ENCODE results near the gene APOL2. TPM values are rescaled to one million over a fixed set of nuclear protein-coding genes. Genes with fewer than 3 reads are reported as not detected.
"Not testable (repeated sequence)": the region's sequence is repeated elsewhere in the genome, so short reads cannot be mapped to it uniquely, and the experiment has no call there.

APOL2 gene
- total RNA-seq, 1 donor from 2014 or later: 12.8 TPM

DNA sequence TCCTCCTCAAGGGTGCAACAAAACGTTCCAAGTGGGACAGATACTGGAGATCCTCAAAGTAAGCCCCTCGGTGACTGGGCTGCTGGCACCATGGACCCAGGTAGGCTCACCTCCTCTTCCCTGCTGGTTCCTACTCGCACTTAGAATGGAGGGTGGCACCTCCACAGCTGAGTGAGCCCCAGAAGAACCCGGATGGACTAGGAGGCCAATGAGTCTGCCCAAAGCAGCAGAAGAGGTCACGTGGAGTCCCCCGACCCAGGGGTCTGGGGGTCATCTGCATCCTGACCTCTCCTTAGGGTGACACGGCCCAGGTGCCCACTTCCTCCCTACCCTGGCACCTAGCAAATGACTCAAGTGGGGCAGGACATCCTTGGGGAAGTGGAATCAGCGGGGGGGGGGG is 18.0 kb upstream of the APOL2 start:
- H3K4me1 ChIP-seq: peaks cover 42% of the 10 kb centered on the region
- no peak overlapping the region for H3K4me3 ChIP-seq
- no peaks in the 10 kb centered on the region for H3K27me3 ChIP-seq
- Mint-ChIP-seq H3K27me3 (ENCODE audit: insufficient read depth, low read depth) (peaks cover 9% of the 10 kb centered on the region), H3K4me3 (no peak overlapping the region), H3K9me3 (peaks cover 2% of the 10 kb centered on the region), H3K4me1 (peaks cover 75% of the 10 kb centered on the region), H3K36me3 (no peaks in the 10 kb centered on the region), H3K27ac (no peak overlapping the region)
- H3K79me2 ChIP-seq (ENCODE audit: low read depth): no peaks in the 10 kb centered on the region
- no peaks in the 10 kb centered on the region for H3K9me3 ChIP-seq (ENCODE audit: low read depth)
- TF ChIP-seq, protein P1, sequence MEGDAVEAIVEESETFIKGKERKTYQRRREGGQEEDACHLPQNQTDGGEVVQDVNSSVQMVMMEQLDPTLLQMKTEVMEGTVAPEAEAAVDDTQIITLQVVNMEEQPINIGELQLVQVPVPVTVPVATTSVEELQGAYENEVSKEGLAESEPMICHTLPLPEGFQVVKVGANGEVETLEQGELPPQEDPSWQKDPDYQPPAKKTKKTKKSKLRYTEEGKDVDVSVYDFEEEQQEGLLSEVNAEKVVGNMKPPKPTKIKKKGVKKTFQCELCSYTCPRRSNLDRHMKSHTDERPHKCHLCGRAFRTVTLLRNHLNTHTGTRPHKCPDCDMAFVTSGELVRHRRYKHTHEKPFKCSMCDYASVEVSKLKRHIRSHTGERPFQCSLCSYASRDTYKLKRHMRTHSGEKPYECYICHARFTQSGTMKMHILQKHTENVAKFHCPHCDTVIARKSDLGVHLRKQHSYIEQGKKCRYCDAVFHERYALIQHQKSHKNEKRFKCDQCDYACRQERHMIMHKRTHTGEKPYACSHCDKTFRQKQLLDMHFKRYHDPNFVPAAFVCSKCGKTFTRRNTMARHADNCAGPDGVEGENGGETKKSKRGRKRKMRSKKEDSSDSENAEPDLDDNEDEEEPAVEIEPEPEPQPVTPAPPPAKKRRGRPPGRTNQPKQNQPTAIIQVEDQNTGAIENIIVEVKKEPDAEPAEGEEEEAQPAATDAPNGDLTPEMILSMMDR (IDR thresholded peaks at IDR 0.05): no peak
- TF ChIP-seq EZH2phosphoT487 (IDR thresholded peaks at IDR 0.05) (no peak), EZH2 (IDR thresholded peaks at IDR 0.05) (no peak)
- no peak for DNase-seq (ENCODE audit: low spot score)
- peaks cover 26% of the 10 kb centered on the region for H3F3A ChIP-seq (ENCODE audit: low read depth)
- no peaks in the 10 kb centered on the region for H4K20me1 ChIP-seq (ENCODE audit: low read depth)
- no peaks in the 10 kb centered on the region for H3K36me3 ChIP-seq
- H2AFZ ChIP-seq (replicated peaks): no peak overlapping the region
- H3K27ac ChIP-seq: no peak overlapping the region
- no peak overlapping the region for H3K4me2 ChIP-seq
- no peak overlapping the region for H3K9ac ChIP-seq

DNA sequence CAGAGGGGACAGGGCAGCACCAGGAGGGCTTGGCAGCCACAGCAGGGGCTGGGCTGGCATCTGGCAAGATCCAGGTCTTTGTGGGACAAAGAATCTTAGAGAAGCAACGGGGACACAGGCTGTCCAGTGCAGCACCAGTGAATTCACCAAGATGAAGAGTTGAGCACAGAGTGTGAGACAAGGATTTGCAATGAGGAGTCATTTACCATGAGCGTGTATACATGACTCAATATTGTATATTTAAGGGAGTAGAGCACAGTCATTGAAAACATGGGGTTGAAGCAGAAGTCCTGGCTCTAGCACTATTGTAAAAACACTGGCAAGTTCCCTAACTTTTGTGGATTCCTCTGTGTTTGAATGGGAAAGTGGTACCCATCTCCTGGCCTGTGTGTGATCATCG is 17.2 kb upstream of the APOL2 start:
- Histone ChIP-seq H2AFZ (replicated peaks) (no peak overlapping the region), H3K4me3 (no peak overlapping the region), H3K4me1 (peaks cover 42% of the 10 kb centered on the region), H4K20me1 (ENCODE audit: low read depth) (no peaks in the 10 kb centered on the region), H3K36me3 (no peaks in the 10 kb centered on the region), H3K79me2 (ENCODE audit: low read depth) (no peaks in the 10 kb centered on the region), H3K27ac (no peak overlapping the region), H3K9me3 (ENCODE audit: low read depth) (no peaks in the 10 kb centered on the region), H3F3A (ENCODE audit: low read depth) (peaks cover 26% of the 10 kb centered on the region), H3K4me2 (no peak overlapping the region), H3K9ac (no peak overlapping the region), H3K27me3 (no peaks in the 10 kb centered on the region)
- peak overlapping the region; percentile 40 for H3K27ac Mint-ChIP-seq
- DNase-seq (ENCODE audit: low spot score): no peak
- H3K9me3 Mint-ChIP-seq: peaks cover 2% of the 10 kb centered on the region
- TF ChIP-seq, protein P1 (IDR thresholded peaks at IDR 0.05): no peak
- TF ChIP-seq EZH2 (IDR thresholded peaks at IDR 0.05) (no peak), EZH2phosphoT487 (IDR thresholded peaks at IDR 0.05) (no peak)
- H3K27me3 Mint-ChIP-seq (ENCODE audit: insufficient read depth, low read depth): peaks cover 8% of the 10 kb centered on the region
- peaks cover 71% of the 10 kb centered on the region for H3K4me1 Mint-ChIP-seq
- H3K36me3 Mint-ChIP-seq: no peaks in the 10 kb centered on the region
- H3K4me3 Mint-ChIP-seq: no peak overlapping the region

DNA sequence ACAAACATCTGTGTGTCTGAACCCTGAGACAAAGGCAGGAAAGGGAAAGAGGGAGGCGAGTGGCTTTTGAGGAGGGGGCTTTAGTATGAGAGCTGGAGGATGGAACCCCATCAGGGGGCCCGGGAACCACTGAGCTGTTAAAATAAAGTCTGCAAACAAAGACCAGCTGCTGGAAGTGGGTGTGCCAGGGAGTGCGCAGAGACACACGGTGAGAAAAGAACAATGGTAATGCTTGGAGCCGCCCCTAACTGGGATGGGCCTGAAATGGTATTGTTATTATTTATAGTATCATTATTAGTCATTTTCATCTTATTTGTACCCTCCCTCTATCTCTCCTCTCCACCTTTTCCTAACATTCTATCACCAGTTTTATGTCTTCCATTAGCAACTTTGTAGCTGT is 16.2 kb upstream of the APOL2 start:
- not testable (repeated sequence) for H4K20me1 ChIP-seq (ENCODE audit: low read depth); H3K4me3 ChIP-seq; H3K9me3 ChIP-seq (ENCODE audit: low read depth); H3K4me3 Mint-ChIP-seq; H3K36me3 ChIP-seq; H3K79me2 ChIP-seq (ENCODE audit: low read depth); H3K36me3 Mint-ChIP-seq; H3K4me2 ChIP-seq; DNase-seq (ENCODE audit: low spot score); H3K27ac ChIP-seq; H3K27me3 Mint-ChIP-seq (ENCODE audit: insufficient read depth, low read depth); H2AFZ ChIP-seq (replicated peaks); H3K9ac ChIP-seq; H3K27me3 ChIP-seq; H3K9me3 Mint-ChIP-seq
- peaks cover 62% of the 10 kb centered on the region for H3K4me1 Mint-ChIP-seq
- H3K27ac Mint-ChIP-seq: peak overlapping the region; percentile 96
- Histone ChIP-seq H3F3A (ENCODE audit: low read depth) (peaks cover 19% of the 10 kb centered on the region), H3K4me1 (peaks cover 48% of the 10 kb centered on the region)

DNA sequence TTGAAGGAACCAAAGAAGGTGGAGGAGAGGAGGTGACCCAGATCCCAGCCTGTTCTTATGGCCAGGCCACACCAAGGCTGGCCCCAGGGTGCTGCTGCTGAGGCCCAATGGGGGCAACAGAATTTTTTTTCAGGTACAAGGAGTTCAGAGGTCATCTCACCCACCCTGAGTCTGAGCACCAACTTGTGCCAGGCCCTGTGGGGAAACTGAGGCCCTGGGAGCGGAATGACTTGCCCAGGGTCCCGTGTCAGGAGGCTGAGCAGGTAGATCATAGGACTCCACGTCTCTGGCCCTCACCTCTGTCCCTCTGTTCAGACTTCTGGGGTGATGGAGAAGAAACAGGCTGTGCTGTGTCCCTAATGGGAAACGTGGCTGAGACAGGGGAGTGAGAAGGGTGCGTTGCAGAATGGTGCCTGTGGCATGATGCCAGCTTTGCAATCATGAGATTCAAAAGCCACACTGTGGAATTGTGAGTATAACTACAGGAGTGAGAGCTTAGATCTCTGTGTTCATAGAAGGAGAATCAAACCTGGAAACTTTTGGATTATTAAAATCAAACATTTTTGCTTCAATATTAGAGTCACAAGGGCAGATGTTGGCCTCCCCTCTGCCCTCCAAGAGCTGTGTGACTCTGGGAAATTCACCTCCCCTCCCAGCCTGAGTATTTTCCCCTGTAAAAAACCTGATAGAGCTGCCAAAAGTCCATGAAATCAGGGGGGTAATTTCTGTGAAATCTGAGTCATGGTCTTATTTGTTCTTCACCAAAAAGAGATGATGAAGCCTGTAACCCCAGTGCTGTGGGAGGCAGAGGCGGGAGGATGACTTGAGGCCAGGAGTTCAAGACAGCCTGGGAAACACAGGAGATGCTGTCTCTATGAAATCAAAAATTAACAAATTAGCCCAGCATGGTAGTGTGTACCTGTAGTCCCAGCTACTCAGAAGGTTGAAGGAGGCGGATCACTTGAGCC is 14.5 kb upstream of the APOL2 start:
- H2AFZ ChIP-seq (replicated peaks): no peak overlapping the region
- Mint-ChIP-seq H3K27ac (peak overlapping the region; percentile 94), H3K4me3 (no peak overlapping the region), H3K27me3 (ENCODE audit: insufficient read depth, low read depth) (no peaks in the 10 kb centered on the region), H3K4me1 (peaks cover 44% of the 10 kb centered on the region), H3K9me3 (peaks cover 15% of the 10 kb centered on the region), H3K36me3 (no peaks in the 10 kb centered on the region)
- no peaks in the 10 kb centered on the region for H3K79me2 ChIP-seq (ENCODE audit: low read depth)
- H3K9me3 ChIP-seq (ENCODE audit: low read depth): peaks cover 8% of the 10 kb centered on the region
- peaks cover 9% of the 10 kb centered on the region for H3F3A ChIP-seq (ENCODE audit: low read depth)
- DNase-seq (ENCODE audit: low spot score): no peak
- H4K20me1 ChIP-seq (ENCODE audit: low read depth): no peaks in the 10 kb centered on the region
- H3K4me2 ChIP-seq: no peak overlapping the region
- no peaks in the 10 kb centered on the region for H3K36me3 ChIP-seq
- TF ChIP-seq, protein P1 (IDR thresholded peaks at IDR 0.05): no peak
- TF ChIP-seq EZH2 (IDR thresholded peaks at IDR 0.05): no peak
- H3K4me3 ChIP-seq: no peak overlapping the region
- no peak overlapping the region for H3K9ac ChIP-seq
- H3K27ac ChIP-seq: no peak overlapping the region
- H3K27me3 ChIP-seq: no peaks in the 10 kb centered on the region
- H3K4me1 ChIP-seq: peaks cover 31% of the 10 kb centered on the region

Measured in neural progenitor cell (in vitro differentiated cells).